Measurements from ENCODE around the gene OR1S2.

DNA sequence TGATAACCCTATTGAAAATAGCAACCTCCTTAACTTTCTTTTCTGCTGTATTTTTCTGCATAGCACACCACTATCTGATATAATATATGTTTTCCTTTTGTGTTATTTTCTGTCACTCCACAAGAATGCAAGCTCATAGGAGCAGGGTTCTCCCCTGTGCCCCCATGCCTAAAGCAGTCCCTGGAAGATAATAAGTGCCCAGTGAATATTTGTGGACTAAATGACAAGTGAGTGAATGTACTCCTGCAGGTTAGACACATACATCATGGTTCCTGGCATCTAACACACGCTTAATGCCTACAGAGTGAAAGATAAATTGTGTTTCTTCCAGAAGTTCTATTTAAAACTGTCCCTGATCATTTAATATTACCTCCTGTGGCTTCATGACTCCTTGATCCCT is 39.0 kb downstream of the OR1S2 start:
- TF ChIP-seq EZH2 (IDR thresholded peaks at IDR 0.05; ENCODE audit: insufficient read depth, poor library complexity, severe bottlenecking), result no peak
- no peak for TF ChIP-seq EZH2phosphoT487 (IDR thresholded peaks at IDR 0.05; ENCODE audit: insufficient read depth, low read depth)
